SKM-1 (cell line): ENCODE data around the gene MAML2.

ENCODE experiments used
- DNase-seq: peaks from one replicate; lab custom pipeline; 2025; ENCODE audit not compliant: unreplicated experiment; lab: John Stamatoyannopoulos, UW

Gene MAML2

GRCh38 chr11:96021901-96022650 is 320.9 kb downstream of the MAML2 start:
- no peak for DNase-seq

- no peak for DNase-seq
Observed at GRCh38 chr11:96019810-96020747, 322.9 kb downstream of the MAML2 start.

GRCh38 chr11:96019281-96019680 is 323.7 kb downstream of the MAML2 start:
- DNase-seq = no peak

- DNase-seq = no peak
Observed at GRCh38 chr11:96017856-96018255, 325.1 kb downstream of the MAML2 start.

GRCh38 chr11:96016978-96017502 is 326.0 kb downstream of the MAML2 start:
- no peak for DNase-seq

GRCh38 chr11:96015906-96016565 is 327.0 kb downstream of the MAML2 start:
- DNase-seq = no peak

GRCh38 chr11:96014217-96014616 is 328.8 kb downstream of the MAML2 start:
- DNase-seq = no peak

- DNase-seq = no peak
Observed at GRCh38 chr11:96013461-96014213, 329.4 kb downstream of the MAML2 start.

GRCh38 chr11:96012086-96012824 is 330.7 kb downstream of the MAML2 start:
- DNase-seq = no peak

- no peak for DNase-seq
Observed at GRCh38 chr11:96010683-96011082, 332.3 kb downstream of the MAML2 start.

GRCh38 chr11:96008161-96008720 is 334.8 kb downstream of the MAML2 start:
- no peak for DNase-seq

GRCh38 chr11:96006037-96006436 is 337.0 kb downstream of the MAML2 start:
- no peak for DNase-seq

GRCh38 chr11:96004862-96005261 is 338.1 kb downstream of the MAML2 start:
- no peak for DNase-seq

- DNase-seq = no peak
Observed at GRCh38 chr11:96002754-96003290, 340.2 kb downstream of the MAML2 start.

- no peak for DNase-seq
Observed at GRCh38 chr11:96002339-96002738, 340.7 kb downstream of the MAML2 start.

GRCh38 chr11:96001037-96001436 is 342.0 kb downstream of the MAML2 start:
- no peak for DNase-seq

- DNase-seq = no peak
Observed at GRCh38 chr11:95999711-96000406, 343.1 kb downstream of the MAML2 start.

- DNase-seq = no peak
Observed at GRCh38 chr11:95996621-95997235, 346.3 kb downstream of the MAML2 start.
